Stromal cell of bone marrow (primary cell): ENCODE data around the gene ALOX12.
"Not testable (repeated sequence)": the region's sequence is repeated elsewhere in the genome, so short reads cannot be mapped to it uniquely, and the experiment has no call there.

Experiments used
- DNase-seq: peaks from one replicate; pipeline ENCODE4 v3.0.0-alpha.2; 2012; ENCODE audit warnings: low read depth

ALOX12 gene, protein sequence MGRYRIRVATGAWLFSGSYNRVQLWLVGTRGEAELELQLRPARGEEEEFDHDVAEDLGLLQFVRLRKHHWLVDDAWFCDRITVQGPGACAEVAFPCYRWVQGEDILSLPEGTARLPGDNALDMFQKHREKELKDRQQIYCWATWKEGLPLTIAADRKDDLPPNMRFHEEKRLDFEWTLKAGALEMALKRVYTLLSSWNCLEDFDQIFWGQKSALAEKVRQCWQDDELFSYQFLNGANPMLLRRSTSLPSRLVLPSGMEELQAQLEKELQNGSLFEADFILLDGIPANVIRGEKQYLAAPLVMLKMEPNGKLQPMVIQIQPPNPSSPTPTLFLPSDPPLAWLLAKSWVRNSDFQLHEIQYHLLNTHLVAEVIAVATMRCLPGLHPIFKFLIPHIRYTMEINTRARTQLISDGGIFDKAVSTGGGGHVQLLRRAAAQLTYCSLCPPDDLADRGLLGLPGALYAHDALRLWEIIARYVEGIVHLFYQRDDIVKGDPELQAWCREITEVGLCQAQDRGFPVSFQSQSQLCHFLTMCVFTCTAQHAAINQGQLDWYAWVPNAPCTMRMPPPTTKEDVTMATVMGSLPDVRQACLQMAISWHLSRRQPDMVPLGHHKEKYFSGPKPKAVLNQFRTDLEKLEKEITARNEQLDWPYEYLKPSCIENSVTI

GRCh38 chr17:6995500-6996255 is at the start of gene ALOX12:
TSS of gene ALOX12 (plus strand) at chr17:6996049. CDS start at chr17:6996118, 69 bp downstream.
- DNase-seq: no peak

DNA sequence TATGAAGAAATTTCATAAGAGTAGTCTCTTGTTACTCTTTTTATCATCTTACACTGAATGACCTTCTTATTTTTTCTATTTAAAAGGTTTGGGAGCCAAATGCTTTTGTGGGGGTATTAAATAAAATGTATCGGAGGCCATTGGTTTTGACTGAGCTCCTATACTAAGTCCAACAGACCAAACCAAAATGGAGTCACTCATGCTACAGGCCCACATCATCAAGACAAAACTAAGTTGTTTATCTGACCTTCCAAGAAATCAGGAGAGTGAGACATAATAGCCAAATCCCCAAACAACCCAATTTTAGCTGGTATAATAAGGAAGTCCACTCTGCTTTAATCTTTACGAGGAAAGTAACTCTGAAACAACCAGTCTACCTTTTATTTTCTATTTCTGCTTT is 48.1 kb upstream of the ALOX12 start:
- no peak for DNase-seq

GRCh38 chr17:6948562-6948961 is 47.3 kb upstream of the ALOX12 start:
- no peak for DNase-seq

DNA sequence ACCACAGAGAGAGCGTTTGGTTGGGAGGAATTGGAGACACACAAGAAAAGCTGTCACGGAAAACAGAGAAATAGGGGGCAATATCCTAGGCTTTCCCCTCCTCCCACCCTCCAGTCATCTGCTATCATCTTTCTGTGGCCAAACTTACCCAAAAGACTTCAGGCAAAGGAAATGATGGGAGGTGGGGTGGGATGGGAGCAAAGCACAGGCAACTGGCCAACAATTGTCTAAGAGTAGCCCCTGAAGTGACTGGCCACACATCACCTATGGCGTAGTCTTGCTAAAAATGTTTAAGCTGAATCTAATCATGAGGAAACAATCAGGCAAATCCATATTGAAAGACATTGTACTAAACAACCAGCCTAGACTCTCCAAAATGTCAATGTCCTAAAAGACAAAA is 46.9 kb upstream of the ALOX12 start:
- DNase-seq: no peak

GRCh38 chr17:6950938-6951337 is 44.9 kb upstream of the ALOX12 start:
- not testable (repeated sequence) for DNase-seq

GRCh38 chr17:6953689-6954088 is 42.2 kb upstream of the ALOX12 start:
- no peak for DNase-seq

DNA sequence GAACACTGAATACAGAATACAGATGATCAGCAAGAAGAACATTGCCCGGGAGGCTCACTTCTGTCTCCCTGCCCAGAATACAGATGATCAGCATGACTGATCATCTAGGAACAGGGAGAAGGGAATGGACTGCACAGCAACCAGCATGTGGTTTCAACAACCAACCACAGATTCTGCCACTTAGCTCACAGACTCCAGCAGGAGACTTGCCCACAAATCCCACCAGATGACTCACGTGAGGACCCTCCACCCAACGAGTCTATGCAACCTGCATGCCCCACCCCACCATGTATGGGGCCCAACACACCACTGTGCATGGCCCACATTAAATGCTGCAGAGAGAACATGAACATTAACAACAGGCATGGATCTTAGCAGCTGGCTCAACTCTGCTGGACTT is 36.1 kb upstream of the ALOX12 start:
- DNase-seq: no peak

DNA sequence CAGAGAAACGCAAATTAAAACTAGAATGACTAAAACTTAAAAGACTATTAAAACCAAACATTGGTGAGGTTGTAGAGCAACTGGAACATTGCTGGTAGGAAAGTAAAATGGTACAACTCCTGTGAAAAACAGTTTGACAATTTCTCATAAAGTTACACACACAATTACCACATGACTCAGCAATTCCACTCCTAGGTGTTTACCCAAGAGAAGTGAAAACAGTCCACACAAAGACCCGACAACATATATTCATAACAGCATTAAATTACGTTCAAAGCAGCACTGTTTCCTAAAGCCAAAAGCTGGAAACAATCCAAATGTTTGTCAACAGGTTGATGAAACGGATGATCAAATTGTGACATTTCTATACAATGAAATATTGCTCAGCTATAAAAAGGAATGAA is 26.5 kb upstream of the ALOX12 start:
- DNase-seq: no peak

DNA sequence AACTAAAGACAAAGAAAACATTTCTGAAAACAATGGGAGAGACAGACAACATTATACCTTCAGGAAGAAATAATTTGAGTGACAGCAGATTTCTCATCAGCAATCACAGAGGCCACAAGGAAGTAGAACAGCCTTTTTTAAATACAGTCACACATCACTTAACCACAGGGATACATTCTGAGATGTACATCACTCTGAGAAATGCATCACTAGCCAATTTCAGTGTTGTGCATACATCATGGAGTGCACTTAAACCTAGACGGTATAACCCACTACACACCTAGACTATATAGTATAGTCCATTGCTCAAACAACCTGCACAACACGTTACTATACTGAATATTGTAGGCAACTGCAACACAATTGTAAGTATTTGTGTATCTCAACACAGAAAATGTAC is 24.9 kb upstream of the ALOX12 start:
- no peak for DNase-seq

DNA sequence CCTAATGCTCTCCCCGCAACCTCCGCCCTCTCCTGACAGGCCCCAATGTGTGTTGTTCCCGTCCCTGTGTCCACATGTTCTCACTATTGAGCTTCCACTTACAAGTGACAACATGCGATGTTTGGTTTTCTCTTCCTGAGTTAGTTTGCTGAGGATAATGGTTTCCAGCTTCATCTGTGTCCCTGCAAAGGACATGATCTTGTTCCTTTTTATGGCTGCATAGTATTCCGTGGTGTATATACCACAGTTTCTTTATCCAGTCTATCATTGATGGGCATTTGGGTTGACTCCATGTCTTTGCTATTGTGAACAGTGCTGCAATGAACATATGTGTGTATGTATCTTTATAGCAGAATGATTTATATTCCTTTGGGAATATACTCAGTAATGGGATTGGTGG is 16.4 kb upstream of the ALOX12 start:
- DNase-seq: not testable (repeated sequence)

- no peak for DNase-seq
Measured at GRCh38 chr17:6981426-6981825, 14.4 kb upstream of the ALOX12 start.

DNA sequence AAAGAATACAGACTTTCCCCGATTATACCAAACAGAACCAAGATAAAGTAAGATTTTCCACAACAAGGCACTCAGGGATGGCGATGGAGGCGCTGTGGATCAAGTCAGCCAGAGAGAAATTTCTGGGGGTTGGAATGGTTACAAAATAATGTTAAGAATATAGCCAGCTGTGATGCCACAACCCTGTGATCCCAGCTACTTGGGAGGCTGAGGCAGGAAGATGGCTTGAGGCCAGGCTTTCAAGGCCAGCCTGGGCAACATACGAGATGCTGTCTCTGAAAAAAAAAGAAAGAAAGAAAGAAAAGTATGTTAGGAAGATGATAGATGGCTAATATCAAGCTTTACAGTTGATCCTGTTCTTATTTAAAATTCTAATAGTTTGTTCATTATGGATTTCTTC is 10.6 kb upstream of the ALOX12 start:
- DNase-seq: no peak

DNA sequence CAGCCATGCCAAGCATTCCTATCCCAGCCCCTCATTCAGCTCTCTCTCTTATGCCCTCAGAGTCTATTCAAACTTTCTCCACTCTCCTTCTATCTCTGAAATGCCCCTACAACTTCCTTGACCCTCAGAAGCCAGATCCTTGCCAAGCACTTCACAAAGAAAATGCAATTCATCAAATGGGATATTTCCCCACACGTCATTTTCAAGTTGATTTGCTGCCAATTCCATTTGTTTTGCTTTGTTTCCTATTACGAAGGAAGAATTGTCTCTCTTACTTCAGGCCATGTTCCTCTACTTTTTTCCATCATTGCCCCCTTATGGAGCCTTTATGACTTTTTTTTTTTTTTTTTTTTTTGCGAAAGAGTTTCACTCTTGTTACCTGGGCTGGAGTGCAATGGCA is 9.2 kb upstream of the ALOX12 start:
- DNase-seq: no peak

- DNase-seq: no peak
Measured at GRCh38 chr17:6989779-6990178, 6.1 kb upstream of the ALOX12 start.

GRCh38 chr17:6993613-6994056 is 2.2 kb upstream of the ALOX12 start:
- DNase-seq: not testable (repeated sequence)

- DNase-seq: no peak
Measured at GRCh38 chr17:6994118-6994598, 1.7 kb upstream of the ALOX12 start.

- no peak for DNase-seq
Measured at GRCh38 chr17:6994666-6995256, 1.1 kb upstream of the ALOX12 start.

GRCh38 chr17:6996256-6997011 is 585 bp downstream of the ALOX12 start:
- DNase-seq: no peak

GRCh38 chr17:6997171-6997570 is 1.3 kb downstream of the ALOX12 start:
- no peak for DNase-seq

DNA sequence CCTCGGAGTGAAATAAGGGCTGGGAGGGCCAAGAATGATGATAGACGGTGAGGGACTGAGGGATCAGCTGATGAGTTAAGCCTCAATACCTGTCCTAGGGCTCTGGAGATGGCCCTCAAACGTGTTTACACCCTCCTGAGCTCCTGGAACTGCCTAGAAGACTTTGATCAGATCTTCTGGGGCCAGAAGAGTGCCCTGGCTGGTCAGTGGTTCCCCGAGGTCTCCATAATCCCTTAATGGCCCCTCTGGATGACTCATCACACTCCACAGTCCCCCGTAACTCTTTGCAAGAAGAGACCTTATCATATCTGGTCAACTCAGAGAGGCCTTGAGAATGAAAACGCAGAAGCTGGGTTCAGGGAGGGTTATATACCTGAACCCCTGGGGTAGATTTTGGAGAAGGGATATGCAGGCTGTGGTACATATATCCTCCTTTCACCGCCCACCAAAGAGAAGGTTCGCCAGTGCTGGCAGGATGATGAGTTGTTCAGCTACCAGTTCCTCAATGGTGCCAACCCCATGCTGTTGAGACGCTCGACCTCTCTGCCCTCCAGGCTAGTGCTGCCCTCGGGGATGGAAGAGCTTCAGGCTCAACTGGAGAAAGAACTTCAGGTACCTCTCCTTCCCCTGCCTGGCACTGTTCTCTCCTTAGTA is 3.1 kb downstream of the ALOX12 start:
- DNase-seq: no peak
